SKM-1 (cell line): ENCODE data around the gene MIPEP.
"Not testable (repeated sequence)": the region's sequence is repeated elsewhere in the genome, so short reads cannot be mapped to it uniquely, and the experiment has no call there.

Experiments
- DNase-seq: peaks from one replicate; lab custom pipeline; 2025; ENCODE audit not compliant: unreplicated experiment; lab: John Stamatoyannopoulos, UW

MIPEP gene

GRCh38 chr13:23888658-23889614 lies at the start of gene MIPEP:
TSS of gene MIPEP (minus strand) at chr13:23889400. CDS start at chr13:23889320, 80 bp downstream.
- DNase-seq: peak; percentile 77

GRCh38 chr13:23934520-23934919 lies 45.3 kb upstream of the MIPEP start:
- DNase-seq: no peak

- no peak for DNase-seq
Observed at GRCh38 chr13:23928985-23929384, 39.8 kb upstream of the MIPEP start.

GRCh38 chr13:23923031-23923430 lies 33.8 kb upstream of the MIPEP start:
- DNase-seq: no peak

GRCh38 chr13:23922005-23922932 lies 33.1 kb upstream of the MIPEP start:
- no peak for DNase-seq

GRCh38 chr13:23921451-23921888 lies 32.3 kb upstream of the MIPEP start:
- DNase-seq: peak; percentile 46

- no peak for DNase-seq
Observed at GRCh38 chr13:23919006-23919405, 29.8 kb upstream of the MIPEP start.

- DNase-seq: no peak
Observed at GRCh38 chr13:23918208-23918607, 29.0 kb upstream of the MIPEP start.

GRCh38 chr13:23915308-23915707 lies 26.1 kb upstream of the MIPEP start:
- DNase-seq: no peak

GRCh38 chr13:23912469-23912868 lies 23.3 kb upstream of the MIPEP start:
- no peak for DNase-seq

GRCh38 chr13:23909606-23910005 lies 20.4 kb upstream of the MIPEP start:
- no peak for DNase-seq

- no peak for DNase-seq
Observed at GRCh38 chr13:23905766-23906165, 16.6 kb upstream of the MIPEP start.

GRCh38 chr13:23903906-23904280 lies 14.7 kb upstream of the MIPEP start:
- DNase-seq: no peak

- no peak for DNase-seq
Observed at GRCh38 chr13:23902975-23903905, 14.0 kb upstream of the MIPEP start.

- no peak for DNase-seq
Observed at GRCh38 chr13:23901365-23901764, 12.2 kb upstream of the MIPEP start.

GRCh38 chr13:23899555-23899954 lies 10.4 kb upstream of the MIPEP start:
- no peak for DNase-seq

- no peak for DNase-seq
Observed at GRCh38 chr13:23898101-23898500, 8.9 kb upstream of the MIPEP start.

GRCh38 chr13:23897452-23897919 lies 8.3 kb upstream of the MIPEP start, which contains the start of gene C1QTNF9B:
TSS of gene C1QTNF9B (minus strand) at chr13:23897502.
- not testable (repeated sequence) for DNase-seq

- not testable (repeated sequence) for DNase-seq
Observed at GRCh38 chr13:23894746-23895145, 5.5 kb upstream of the MIPEP start.

- DNase-seq: not testable (repeated sequence)
Observed at GRCh38 chr13:23893791-23894190, 4.6 kb upstream of the MIPEP start.
